H7 (cell line): ENCODE results near the gene MRPL14. TPM values are rescaled to one million over a fixed set of nuclear protein-coding genes. Genes with fewer than 3 reads are reported as not detected.

Experiments used
- DNase-seq: peaks from one replicate; pipeline ENCODE4 v3.0.0; 2012
- H3K27me3 ChIP-seq: 2 replicates; pipeline ENCODE4 v1.6.0; 2011; ENCODE audit warnings: mild to moderate bottlenecking, low read length; ENCODE audit not compliant: control insufficient read depth, insufficient read depth
- H3K36me3 ChIP-seq: replicated peaks from 2 replicates; pipeline ENCODE4 v1.5.1; 2011; ENCODE audit warnings: low read length; ENCODE audit not compliant: control insufficient read depth, insufficient read depth
- H3K4me3 ChIP-seq: 2 replicates; pipeline ENCODE4 v1.5.1; 2011; ENCODE audit warnings: low read depth, mild to moderate bottlenecking, control low read depth, low read length, moderate library complexity; ENCODE audit not compliant: insufficient read depth
- total RNA-seq: library from RNA; depleted of rRNA; stranded (reverse); fragments of >200 nt; shearing (Covaris generic); gene quantifications from 2 replicates; pipeline ENCODE4 v1.2.3, GENCODE V29; 2014; rRNA removed

MRPL14 gene
- total RNA-seq, 1 experiment from 2014 or later, result 92.0 TPM

GRCh38 chr6:44066394-44067172 lies 60.7 kb downstream of the MRPL14 start:
- Histone ChIP-seq H3K27me3 (no peaks in the 10 kb centered on the region; the same call in 1 of the 2 replicates), H3K4me3 (no peak overlapping the region), H3K36me3 (no peaks in the 10 kb centered on the region)
- no peak for DNase-seq

- Histone ChIP-seq H3K4me3 (no peak overlapping the region), H3K36me3 (no peaks in the 10 kb centered on the region), H3K27me3 (no peaks in the 10 kb centered on the region)
- DNase-seq, result no peak
Measured at GRCh38 chr6:44065443-44066140, 61.7 kb downstream of the MRPL14 start.

- no peak for DNase-seq
- no peaks in the 10 kb centered on the region for H3K27me3 ChIP-seq
- H3K36me3 ChIP-seq, result no peaks in the 10 kb centered on the region
- no peak overlapping the region for H3K4me3 ChIP-seq
Measured at GRCh38 chr6:44064948-44065272, 62.3 kb downstream of the MRPL14 start.

GRCh38 chr6:44064089-44064947 lies 62.9 kb downstream of the MRPL14 start:
- no peaks in the 10 kb centered on the region for H3K36me3 ChIP-seq
- no peak overlapping the region for H3K4me3 ChIP-seq
- DNase-seq, result peak; percentile 54
- H3K27me3 ChIP-seq, result no peaks in the 10 kb centered on the region

- Histone ChIP-seq H3K27me3 (no peaks in the 10 kb centered on the region), H3K36me3 (no peaks in the 10 kb centered on the region), H3K4me3 (no peak overlapping the region)
- DNase-seq, result no peak
Measured at GRCh38 chr6:44063561-44064059, 63.6 kb downstream of the MRPL14 start.

Other genes starting within 250 kb of the MRPL14 start
- gene TMEM63B, start 102 bp upstream of the MRPL14 start, total RNA-seq, result 24.9 and 36.2 TPM in 2 replicates
- 1.0 and 2.0 TPM in 2 replicates for gene CAPN11, start 31.4 kb upstream of the MRPL14 start, total RNA-seq
- 5.2 and 6.0 TPM in 2 replicates for gene MYMX, start 89.5 kb upstream of the MRPL14 start, total RNA-seq
- 68.6 and 71.9 TPM in 2 replicates for gene SLC29A1, start 96.1 kb upstream of the MRPL14 start, total RNA-seq
- 1,821 and 1,973 TPM in 2 replicates for gene HSP90AB1, start 119.6 kb upstream of the MRPL14 start, total RNA-seq
- 27.2 and 28.7 TPM in 2 replicates for gene SLC35B2, start 130.1 kb upstream of the MRPL14 start, total RNA-seq
- gene NFKBIE, start 138.1 kb upstream of the MRPL14 start, total RNA-seq, result 9.7 and 12.3 TPM in 2 replicates
- 0.70 and 0.83 TPM in 2 replicates for gene TMEM151B, start 143.0 kb upstream of the MRPL14 start, total RNA-seq
- gene AARS2, start 185.9 kb upstream of the MRPL14 start, total RNA-seq, result 25.5 and 28.3 TPM in 2 replicates
- not detected in 2 replicates for gene SPATS1, start 215.2 kb upstream of the MRPL14 start, total RNA-seq